HG02970 (cell line): Measurements from ENCODE around the gene ACTR8.
"Not testable (repeated sequence)": the region's sequence is repeated elsewhere in the genome, so short reads cannot be mapped to it uniquely, and the experiment has no call there.

Experiments used
- ATAC-seq: cut with Tn5 transposase; IDR thresholded peaks from one replicate; pipeline ENCODE4 v1.9.1; 2021; ENCODE audit warnings: mild to moderate bottlenecking, moderate library complexity, moderate number of reproducible peaks; ENCODE audit not compliant: unreplicated experiment, low FRiP score

Gene ACTR8, protein sequence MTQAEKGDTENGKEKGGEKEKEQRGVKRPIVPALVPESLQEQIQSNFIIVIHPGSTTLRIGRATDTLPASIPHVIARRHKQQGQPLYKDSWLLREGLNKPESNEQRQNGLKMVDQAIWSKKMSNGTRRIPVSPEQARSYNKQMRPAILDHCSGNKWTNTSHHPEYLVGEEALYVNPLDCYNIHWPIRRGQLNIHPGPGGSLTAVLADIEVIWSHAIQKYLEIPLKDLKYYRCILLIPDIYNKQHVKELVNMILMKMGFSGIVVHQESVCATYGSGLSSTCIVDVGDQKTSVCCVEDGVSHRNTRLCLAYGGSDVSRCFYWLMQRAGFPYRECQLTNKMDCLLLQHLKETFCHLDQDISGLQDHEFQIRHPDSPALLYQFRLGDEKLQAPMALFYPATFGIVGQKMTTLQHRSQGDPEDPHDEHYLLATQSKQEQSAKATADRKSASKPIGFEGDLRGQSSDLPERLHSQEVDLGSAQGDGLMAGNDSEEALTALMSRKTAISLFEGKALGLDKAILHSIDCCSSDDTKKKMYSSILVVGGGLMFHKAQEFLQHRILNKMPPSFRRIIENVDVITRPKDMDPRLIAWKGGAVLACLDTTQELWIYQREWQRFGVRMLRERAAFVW

GRCh38 chr3:53881691-53882593 is at the start of gene ACTR8:
ACTR8 (minus strand) TSS chr3:53882152; CDS start chr3:53882101, 51 bp downstream.
- ATAC-seq, result peak; percentile 86

DNA sequence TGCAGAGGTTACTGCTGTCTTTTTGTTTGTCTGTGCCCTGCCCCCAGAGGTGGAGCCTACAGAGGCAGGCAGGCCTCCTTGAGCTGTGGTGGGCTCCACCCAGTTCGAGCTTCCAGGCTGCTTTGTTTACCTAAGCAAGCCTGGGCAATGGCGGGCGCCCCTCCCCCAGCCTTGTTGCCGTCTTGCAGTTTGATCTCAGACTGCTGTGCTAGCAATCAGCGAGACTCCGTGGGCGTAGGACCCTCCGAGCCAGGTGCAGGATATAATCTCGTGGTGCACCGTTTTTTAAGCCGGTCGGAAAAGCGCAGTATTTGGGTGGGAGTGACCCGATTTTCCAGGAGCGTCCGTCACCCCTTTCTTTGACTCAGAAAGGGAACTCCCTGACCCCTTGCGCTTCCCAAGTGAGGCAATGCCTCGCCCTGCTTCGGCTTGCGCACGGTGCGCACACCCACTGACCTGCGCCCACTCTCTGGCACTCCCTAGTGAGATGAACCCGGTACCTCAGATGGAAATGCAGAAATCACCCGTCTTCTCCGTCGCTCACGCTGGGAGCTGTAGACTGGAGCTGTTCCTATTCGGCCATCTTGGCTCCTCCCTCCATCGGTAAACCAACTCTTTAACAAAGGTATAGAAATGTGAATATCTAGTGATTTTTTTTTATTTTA is 45.4 kb upstream of the ACTR8 start:
- ATAC-seq, result not testable (repeated sequence)

DNA sequence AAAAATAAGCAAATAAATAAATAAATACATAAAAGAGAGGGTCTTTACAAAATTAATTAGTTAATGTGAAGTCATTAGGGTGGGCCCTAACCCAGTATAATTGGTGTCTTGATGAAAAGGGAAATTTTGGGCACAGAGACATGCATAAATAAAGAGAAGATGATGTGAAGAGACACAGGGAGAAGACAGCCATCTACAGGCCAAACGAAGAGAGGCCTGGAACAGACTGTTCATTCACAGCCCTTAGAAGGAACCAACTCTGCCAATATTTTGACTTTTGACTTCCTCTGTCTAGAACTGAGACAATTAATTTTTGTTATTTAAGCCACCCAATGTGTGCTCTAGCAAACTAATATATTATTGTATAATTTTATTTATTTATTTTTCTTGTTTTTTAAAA is 39.3 kb upstream of the ACTR8 start:
- no peak for ATAC-seq

DNA sequence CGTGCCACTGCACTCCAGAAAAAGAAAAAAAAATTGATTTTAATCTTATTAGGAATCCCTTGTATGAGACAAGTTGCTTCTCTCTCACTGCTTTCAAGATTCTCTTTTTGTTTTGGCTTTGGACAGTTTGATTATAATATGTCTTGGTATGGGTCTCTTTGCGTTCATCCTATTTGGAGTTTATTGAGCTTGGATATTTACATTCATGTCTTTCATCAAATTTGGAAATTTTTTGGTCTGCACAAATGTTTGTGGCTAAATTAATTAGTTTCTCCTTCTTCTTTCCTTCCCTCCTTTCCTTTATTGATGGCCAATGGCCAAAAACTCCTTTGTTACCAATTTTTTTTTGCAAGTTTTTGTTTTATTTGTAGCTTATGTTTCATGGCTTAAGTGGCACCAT is 37.8 kb upstream of the ACTR8 start:
- no peak for ATAC-seq

- ATAC-seq, result no peak
Measured at GRCh38 chr3:53913401-53913800, 31.4 kb upstream of the ACTR8 start.

DNA sequence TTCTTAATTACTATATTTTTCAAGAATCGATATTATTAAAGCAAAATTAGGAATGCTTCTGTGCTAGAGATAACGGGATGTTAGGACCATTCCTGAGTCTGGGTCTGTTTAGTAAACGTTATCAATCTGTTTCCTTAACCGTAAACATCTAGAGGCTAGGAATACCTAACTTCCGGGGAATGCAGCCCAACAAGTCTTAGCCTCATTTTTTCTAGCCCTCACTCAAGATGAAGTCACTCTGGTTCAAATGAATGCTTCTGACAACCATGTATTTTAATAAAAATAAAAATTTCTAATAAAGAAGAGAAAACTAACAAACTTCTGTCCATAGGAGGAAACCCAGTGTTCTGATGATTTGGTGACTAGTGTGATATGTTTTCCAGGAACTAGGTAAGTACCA is 20.8 kb upstream of the ACTR8 start:
- no peak for ATAC-seq

DNA sequence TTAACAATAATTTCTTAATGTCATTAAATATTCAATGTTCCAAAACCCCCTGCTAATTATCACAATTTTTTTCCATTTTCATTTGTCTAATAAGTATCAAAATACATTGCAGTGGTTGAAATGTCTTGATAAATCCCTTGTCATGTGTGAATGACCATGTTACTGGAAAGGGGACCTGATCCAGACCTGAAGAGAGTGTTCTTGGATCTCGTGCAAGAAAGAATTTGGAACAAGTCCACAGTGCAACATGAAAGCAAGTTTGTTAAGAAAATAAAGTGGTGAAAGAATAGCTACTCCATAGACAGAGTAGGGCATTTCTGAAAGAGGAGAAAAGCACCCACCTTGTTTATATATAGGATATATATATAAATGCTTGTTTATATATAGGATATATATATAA is 20.1 kb upstream of the ACTR8 start:
- no peak for ATAC-seq

GRCh38 chr3:53900666-53901331 is 18.8 kb upstream of the ACTR8 start:
- ATAC-seq, result no peak

GRCh38 chr3:53899750-53900149 is 17.8 kb upstream of the ACTR8 start:
- no peak for ATAC-seq

DNA sequence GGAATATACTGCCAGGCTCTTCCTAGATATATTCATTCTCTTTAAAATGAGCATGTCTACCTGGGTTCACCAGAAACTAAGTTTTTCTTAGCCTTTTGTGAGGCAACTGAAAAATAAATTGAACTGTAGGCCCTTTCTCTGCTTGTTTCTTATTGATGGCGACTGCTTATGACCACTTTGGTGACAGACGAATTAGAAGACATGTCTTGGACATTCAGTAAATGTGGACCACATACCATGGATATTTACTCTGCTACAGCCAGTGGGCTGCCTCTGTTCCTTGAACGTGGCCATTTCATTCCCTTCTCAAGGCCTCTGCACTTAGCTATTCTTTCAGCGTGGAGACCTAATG is 10.3 kb upstream of the ACTR8 start:
- no peak for ATAC-seq

DNA sequence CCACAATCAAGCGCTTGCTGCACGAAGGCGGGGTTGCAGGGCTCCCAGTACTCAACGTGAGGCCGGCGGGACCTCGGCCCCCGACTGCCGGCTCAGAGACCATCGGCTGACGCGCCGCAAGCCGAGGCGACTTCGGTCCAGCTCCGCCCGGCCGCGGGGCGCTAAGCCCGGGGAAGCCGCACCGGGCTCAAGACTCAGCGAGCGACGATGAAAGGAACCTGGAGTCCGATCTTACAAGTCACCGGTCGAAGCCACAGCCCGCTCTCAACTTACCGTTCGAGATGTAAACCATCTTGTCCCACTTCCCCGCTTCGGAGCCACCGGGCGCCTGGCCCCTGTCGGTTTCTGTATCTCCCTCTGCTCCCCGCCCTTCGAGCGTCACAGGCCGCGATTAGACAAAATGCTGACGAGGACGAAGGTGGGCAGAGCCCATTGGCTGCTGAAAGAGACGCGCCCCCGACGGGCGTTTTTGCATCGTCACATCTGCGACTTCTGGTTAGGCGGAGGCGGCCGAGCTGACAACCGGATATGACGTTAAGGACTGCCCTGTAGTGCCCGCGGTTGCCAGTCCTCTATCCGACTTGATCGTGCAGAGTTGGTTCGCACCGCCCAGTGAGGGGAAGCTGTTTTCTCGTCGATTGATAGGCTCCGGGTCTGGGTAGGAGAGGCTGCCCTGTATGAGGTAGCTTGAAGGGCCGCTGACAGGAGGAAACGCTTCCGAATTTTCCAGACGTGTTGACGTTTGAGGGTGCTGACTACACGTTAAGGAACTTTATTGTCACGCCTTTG is 9.7 kb upstream of the ACTR8 start, which contains the start of gene SELENOK:
SELENOK (minus strand) TSS at position 363 of the 789 bp plus-strand sequence.
- ATAC-seq, result peak; percentile 93

- ATAC-seq, result no peak
Measured at GRCh38 chr3:53890726-53891475, 8.9 kb upstream of the ACTR8 start.

GRCh38 chr3:53888232-53888631 is 6.3 kb upstream of the ACTR8 start:
- ATAC-seq, result no peak

GRCh38 chr3:53887446-53887845 is 5.5 kb upstream of the ACTR8 start:
- no peak for ATAC-seq

GRCh38 chr3:53885239-53885638 is 3.3 kb upstream of the ACTR8 start:
- no peak for ATAC-seq

DNA sequence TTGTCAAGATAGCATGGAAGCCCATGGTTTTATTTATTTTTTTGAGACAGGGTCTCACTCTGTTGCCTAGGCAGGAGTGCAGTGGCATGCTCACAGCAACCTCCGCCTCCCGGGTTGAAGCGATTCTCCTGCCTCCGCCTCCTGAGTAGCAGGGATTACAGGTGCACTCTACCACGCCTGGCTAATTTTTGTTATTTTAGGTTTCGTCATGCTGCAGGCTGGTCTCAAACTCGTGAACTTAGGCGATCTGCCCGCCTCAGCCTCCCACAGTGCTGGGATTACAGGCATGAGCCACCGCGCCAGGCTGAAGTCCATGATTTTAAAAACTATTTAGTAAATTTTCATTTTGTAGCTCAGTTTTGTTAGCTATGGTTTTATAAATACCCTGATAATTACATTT is 2.7 kb upstream of the ACTR8 start:
- ATAC-seq, result no peak

- ATAC-seq, result no peak
Measured at GRCh38 chr3:53883008-53883407, 1.1 kb upstream of the ACTR8 start.
